IMR-90 (cell line): ENCODE data around the gene ALDH18A1.

Experiments used
- CTCF ChIP-seq: conservative IDR thresholded peaks from 2 replicates; pipeline ENCODE4 v1.5.1; 2012; ENCODE audit warnings: mild to moderate bottlenecking, low read depth, low read length, improper control_type of control experiment
- NFE2L2 ChIP-seq: fragments of 150-350 bp; IDR thresholded peaks from 2 replicates; pipeline ENCODE4 v1.6.1; 2016; ENCODE audit warnings: low read depth, mild to moderate bottlenecking, low read length
- POLR2A ChIP-seq: IDR thresholded peaks from 2 replicates; pipeline ENCODE4 v1.6.1; 2012; ENCODE audit warnings: mild to moderate bottlenecking, low read depth, low read length
- RAD21 ChIP-seq: IDR thresholded peaks from 2 replicates; pipeline ENCODE4 v1.6.1; 2012; ENCODE audit warnings: low read length, improper control_type of control experiment
- RCOR1 ChIP-seq: IDR thresholded peaks from 2 replicates; pipeline ENCODE4 v1.6.1; 2012; ENCODE audit warnings: mild to moderate bottlenecking, low read length, improper control_type of control experiment; ENCODE audit not compliant: insufficient replicate concordance
- RFX5 ChIP-seq: IDR thresholded peaks from 2 replicates; pipeline ENCODE4 v1.8.0; 2012; ENCODE audit warnings: low read depth, mild to moderate bottlenecking, low read length, moderate library complexity
- TF ChIP-seq, protein P1 (sequence below): fragments of 150-350 bp; IDR thresholded peaks from 2 replicates; pipeline ENCODE4 v1.6.1; 2016; ENCODE audit warnings: low read depth, mild to moderate bottlenecking, low read length, moderate library complexity, borderline replicate concordance

GRCh38 chr10:95656291-95657164 lies at the start of gene ALDH18A1:
- peak; percentile 58; the same call in 1 of the 2 replicates for TF ChIP-seq POLR2A
- TF ChIP-seq CTCF, result no peak
- TF ChIP-seq NFE2L2, result no peak
- no peak for TF ChIP-seq RAD21
- no peak for TF ChIP-seq RFX5
- no peak for TF ChIP-seq RCOR1
- TF ChIP-seq, protein P1, sequence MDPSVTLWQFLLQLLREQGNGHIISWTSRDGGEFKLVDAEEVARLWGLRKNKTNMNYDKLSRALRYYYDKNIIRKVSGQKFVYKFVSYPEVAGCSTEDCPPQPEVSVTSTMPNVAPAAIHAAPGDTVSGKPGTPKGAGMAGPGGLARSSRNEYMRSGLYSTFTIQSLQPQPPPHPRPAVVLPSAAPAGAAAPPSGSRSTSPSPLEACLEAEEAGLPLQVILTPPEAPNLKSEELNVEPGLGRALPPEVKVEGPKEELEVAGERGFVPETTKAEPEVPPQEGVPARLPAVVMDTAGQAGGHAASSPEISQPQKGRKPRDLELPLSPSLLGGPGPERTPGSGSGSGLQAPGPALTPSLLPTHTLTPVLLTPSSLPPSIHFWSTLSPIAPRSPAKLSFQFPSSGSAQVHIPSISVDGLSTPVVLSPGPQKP, result no peak
